SU-DHL-6 (cell line): ENCODE measurements around the gene MAST2.
"Not testable (repeated sequence)": the region's sequence is repeated elsewhere in the genome, so short reads cannot be mapped to it uniquely, and the experiment has no call there.

Experiments used
- H2AFZ ChIP-seq: fragments of 200-600 bp; sonication (generic); 2 replicates; pipeline ENCODE4 v1.6.1; 2014; ENCODE audit warnings: low read depth, mild to moderate bottlenecking, moderate library complexity, mixed read lengths, antibody characterized with exemption, low read length; ENCODE audit not compliant: severe bottlenecking
- H3F3A ChIP-seq: fragments of 200-600 bp; shearing (Covaris generic); 2 replicates; pipeline ENCODE4 v1.6.0; 2016; ENCODE audit warnings: antibody characterized with exemption, mild to moderate bottlenecking; ENCODE audit not compliant: insufficient read depth
- H3K27ac ChIP-seq: fragments of 200-600 bp; sonication (generic); 2 replicates; pipeline ENCODE4 v1.5.1; 2016; ENCODE audit warnings: low read depth, mild to moderate bottlenecking, low read length, moderate library complexity, mixed read lengths
- H3K27me3 ChIP-seq: fragments of 200-600 bp; sonication (generic), shearing (Covaris generic); 2 replicates; pipeline ENCODE4 v1.6.0; 2014; ENCODE audit warnings: mild to moderate bottlenecking, low read length
- H3K36me3 ChIP-seq: fragments of 200-600 bp; sonication (generic); 2 replicates; pipeline ENCODE4 v1.6.1; 2014; ENCODE audit warnings: mild to moderate bottlenecking, low read length, mixed read lengths
- H3K4me2 ChIP-seq: fragments of 300-600, 200-600 bp; shearing (Covaris generic), sonication (generic); 2 replicates; pipeline ENCODE4 v1.6.0; 2014; ENCODE audit warnings: low read length, low read depth, mild to moderate bottlenecking; ENCODE audit not compliant: poor library complexity, severe bottlenecking
- H3K4me3 ChIP-seq: fragments of 200-600 bp; sonication (generic); 2 replicates; pipeline ENCODE4 v1.5.1; 2014; ENCODE audit warnings: antibody characterized with exemption, low read length, mild to moderate bottlenecking, mixed read lengths; ENCODE audit not compliant: insufficient read depth, poor library complexity, severe bottlenecking
- H3K79me2 ChIP-seq: fragments of 200-600 bp; sonication (generic); 2 replicates; pipeline ENCODE4 v1.6.1; 2014; ENCODE audit warnings: mild to moderate bottlenecking, low read length, moderate library complexity; ENCODE audit not compliant: insufficient read depth
- H3K9ac ChIP-seq: fragments of 200-600 bp; sonication (generic); 2 replicates; pipeline ENCODE4 v1.7.0; 2014; ENCODE audit warnings: mild to moderate bottlenecking, low read length
- H3K9me2 ChIP-seq: fragments of 200-600 bp; sonication (generic); replicated peaks from 2 replicates; pipeline ENCODE4 v1.6.1; 2014; ENCODE audit warnings: low read length; ENCODE audit not compliant: insufficient read depth
- H3K9me3 ChIP-seq: fragments of 200-600 bp; sonication (generic); 2 replicates; pipeline ENCODE4 v1.6.1; 2014; ENCODE audit warnings: low read length, mixed read lengths; ENCODE audit not compliant: insufficient read depth
- H4K20me1 ChIP-seq: fragments of 200-600 bp; sonication (generic); 2 replicates; pipeline ENCODE4 v1.6.1; 2014; ENCODE audit warnings: low read depth, mild to moderate bottlenecking, antibody characterized with exemption, low read length, moderate library complexity, mixed read lengths
- CTCF ChIP-seq: fragments of 200-600 bp; sonication (generic); IDR thresholded peaks from one replicate; pipeline ENCODE4 v1.5.1; 2017; ENCODE audit warnings: antibody characterized with exemption, mild to moderate bottlenecking, low read length, moderate library complexity; ENCODE audit not compliant: insufficient read depth, poor library complexity, severe bottlenecking
- EZH2phosphoT487 ChIP-seq: fragments of 200-600 bp; sonication (generic), shearing (Covaris generic); conservative IDR thresholded peaks from 2 replicates; pipeline ENCODE4 v1.6.1; 2018; ENCODE audit warnings: mild to moderate bottlenecking, antibody characterized with exemption, low read length, moderate library complexity, mixed read lengths

The MAST2 gene

GRCh38 chr1:45867697-45868348, 64.4 kb downstream of the MAST2 start:
- Histone ChIP-seq H3K9ac (no peak overlapping the region), H3K27ac (no peak overlapping the region), H2AFZ (no peak overlapping the region), H3K4me3 (no peak overlapping the region), H3K4me2 (no peak overlapping the region), H3F3A (peaks cover 13% of the 10 kb centered on the region; the same call in 1 of the 2 replicates), H3K79me2 (peaks cover 97% of the 10 kb centered on the region), H3K9me2 (no peaks in the 10 kb centered on the region), H3K27me3 (no peaks in the 10 kb centered on the region), H3K9me3 (no peaks in the 10 kb centered on the region), H4K20me1 (no peaks in the 10 kb centered on the region; the same call in 1 of the 2 replicates), H3K36me3 (no peaks in the 10 kb centered on the region)
- no peak for TF ChIP-seq CTCF
- no peak for TF ChIP-seq EZH2phosphoT487

- H4K20me1 ChIP-seq: no peaks in the 10 kb centered on the region; the same call in 1 of the 2 replicates
These were observed 65.4 kb downstream of the MAST2 start for GRCh38 chr1:45868861-45869260.

GRCh38 chr1:45870500-45870899, 67.1 kb downstream of the MAST2 start:
- no peaks in the 10 kb centered on the region for H3K9me2 ChIP-seq
- no peaks in the 10 kb centered on the region; the same call in 1 of the 2 replicates for H3F3A ChIP-seq
- no peaks in the 10 kb centered on the region; the same call in 1 of the 2 replicates for H4K20me1 ChIP-seq
- H3K36me3 ChIP-seq: no peaks in the 10 kb centered on the region
- no peak overlapping the region for H2AFZ ChIP-seq
- no peak overlapping the region for H3K4me3 ChIP-seq
- H3K79me2 ChIP-seq: peaks cover 96% of the 10 kb centered on the region
- no peaks in the 10 kb centered on the region for H3K27me3 ChIP-seq
- H3K27ac ChIP-seq: no peak overlapping the region
- no peak overlapping the region for H3K9ac ChIP-seq
- no peaks in the 10 kb centered on the region for H3K9me3 ChIP-seq
- TF ChIP-seq EZH2phosphoT487: no peak
- no peak for TF ChIP-seq CTCF
- no peak overlapping the region for H3K4me2 ChIP-seq

More at GRCh38 chr1:45868861-45869260, 65.4 kb downstream of the MAST2 start:
- Histone ChIP-seq H3K36me3 (no peaks in the 10 kb centered on the region), H3F3A (peaks cover 5% of the 10 kb centered on the region; the same call in 1 of the 2 replicates), H3K9ac (no peak overlapping the region), H3K27me3 (no peaks in the 10 kb centered on the region), H3K79me2 (peaks cover 96% of the 10 kb centered on the region), H3K4me3 (no peak overlapping the region), H3K9me3 (no peaks in the 10 kb centered on the region), H2AFZ (no peak overlapping the region), H3K4me2 (no peak overlapping the region), H3K27ac (no peak overlapping the region; the same call in 1 of the 2 replicates), H3K9me2 (no peaks in the 10 kb centered on the region)
- TF ChIP-seq CTCF (no peak), EZH2phosphoT487 (no peak)

GRCh38 chr1:45872173-45872801, 68.9 kb downstream of the MAST2 start:
- H3K4me3 ChIP-seq, H3K9ac ChIP-seq, H2AFZ ChIP-seq, H3F3A ChIP-seq, H4K20me1 ChIP-seq, H3K36me3 ChIP-seq, H3K27ac ChIP-seq, H3K4me2 ChIP-seq, H3K9me2 ChIP-seq, H3K27me3 ChIP-seq, H3K9me3 ChIP-seq: not testable (repeated sequence)
- H3K79me2 ChIP-seq: peaks cover 97% of the 10 kb centered on the region
